Stimulated activated CD8-positive, alpha-beta memory T cell treated with anti-CD3 and anti-CD28 coated beads, Interleukin-7, amount 100 ng/mL, for 24 hours (primary cell): ENCODE results near the gene IL17RD.

Source experiments
- DNase-seq: peaks from one replicate; pipeline ENCODE4 v3.0.0-alpha.2; 2020; ENCODE audit warnings: low read depth

IL17RD gene

GRCh38 chr3:57158813-57159738 is 6.1 kb downstream of the IL17RD start:
- DNase-seq: no peak

DNA sequence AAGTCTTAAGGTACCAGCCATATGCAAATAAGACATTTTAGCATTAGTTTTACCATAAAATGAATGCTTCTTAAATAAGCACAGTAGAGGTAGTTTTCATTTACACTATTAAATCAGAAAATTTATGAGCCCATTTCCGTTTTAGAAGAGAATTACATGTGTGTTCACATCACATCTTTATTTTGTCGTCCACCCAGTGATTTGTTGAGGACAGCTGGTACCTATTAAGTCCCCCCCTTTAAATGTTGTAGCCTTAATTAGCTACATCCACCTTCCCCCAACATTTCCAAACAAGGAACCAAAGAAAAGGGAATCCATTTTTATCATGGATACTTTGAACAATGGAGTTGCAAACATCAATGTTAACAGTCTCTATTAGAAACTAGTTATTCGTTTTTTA is 6.8 kb downstream of the IL17RD start:
- DNase-seq: no peak

DNA sequence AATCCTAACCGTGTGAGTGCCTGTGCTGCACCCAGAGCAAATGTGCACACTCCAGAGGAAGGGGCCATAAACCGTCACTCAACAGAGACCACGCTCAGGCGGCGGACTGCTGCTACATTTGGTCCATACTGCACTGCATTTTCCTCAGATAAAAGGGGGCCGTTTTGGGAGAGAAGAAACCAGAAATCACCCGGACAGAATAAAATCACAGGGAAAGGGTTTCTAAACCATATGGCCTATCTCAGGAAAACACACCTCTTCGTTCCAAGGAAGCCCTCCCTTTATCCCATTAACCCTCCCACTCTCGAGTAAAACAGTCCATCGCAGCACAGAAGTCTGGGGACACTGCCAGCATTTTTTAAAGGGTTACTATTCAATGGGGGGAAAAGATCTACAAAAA is 7.6 kb downstream of the IL17RD start:
- no peak for DNase-seq

DNA sequence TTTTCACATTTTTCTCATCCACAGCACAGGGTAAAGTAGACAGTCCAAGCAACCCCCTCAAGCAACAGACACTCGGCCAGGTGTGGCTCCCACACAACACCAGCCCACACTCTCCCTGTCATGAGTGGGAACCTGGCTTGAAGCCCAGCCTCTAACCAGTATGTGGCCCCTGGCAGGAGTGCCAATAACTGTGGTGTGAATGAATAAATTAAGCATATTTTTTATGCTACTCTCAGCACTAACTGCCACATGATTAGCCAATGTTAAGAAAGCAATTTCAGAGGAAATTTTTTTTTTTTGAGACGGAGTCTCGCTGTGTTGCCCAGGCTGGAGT is 9.9 kb downstream of the IL17RD start:
- no peak for DNase-seq

GRCh38 chr3:57154470-57155309 is 10.5 kb downstream of the IL17RD start:
- no peak for DNase-seq

DNA sequence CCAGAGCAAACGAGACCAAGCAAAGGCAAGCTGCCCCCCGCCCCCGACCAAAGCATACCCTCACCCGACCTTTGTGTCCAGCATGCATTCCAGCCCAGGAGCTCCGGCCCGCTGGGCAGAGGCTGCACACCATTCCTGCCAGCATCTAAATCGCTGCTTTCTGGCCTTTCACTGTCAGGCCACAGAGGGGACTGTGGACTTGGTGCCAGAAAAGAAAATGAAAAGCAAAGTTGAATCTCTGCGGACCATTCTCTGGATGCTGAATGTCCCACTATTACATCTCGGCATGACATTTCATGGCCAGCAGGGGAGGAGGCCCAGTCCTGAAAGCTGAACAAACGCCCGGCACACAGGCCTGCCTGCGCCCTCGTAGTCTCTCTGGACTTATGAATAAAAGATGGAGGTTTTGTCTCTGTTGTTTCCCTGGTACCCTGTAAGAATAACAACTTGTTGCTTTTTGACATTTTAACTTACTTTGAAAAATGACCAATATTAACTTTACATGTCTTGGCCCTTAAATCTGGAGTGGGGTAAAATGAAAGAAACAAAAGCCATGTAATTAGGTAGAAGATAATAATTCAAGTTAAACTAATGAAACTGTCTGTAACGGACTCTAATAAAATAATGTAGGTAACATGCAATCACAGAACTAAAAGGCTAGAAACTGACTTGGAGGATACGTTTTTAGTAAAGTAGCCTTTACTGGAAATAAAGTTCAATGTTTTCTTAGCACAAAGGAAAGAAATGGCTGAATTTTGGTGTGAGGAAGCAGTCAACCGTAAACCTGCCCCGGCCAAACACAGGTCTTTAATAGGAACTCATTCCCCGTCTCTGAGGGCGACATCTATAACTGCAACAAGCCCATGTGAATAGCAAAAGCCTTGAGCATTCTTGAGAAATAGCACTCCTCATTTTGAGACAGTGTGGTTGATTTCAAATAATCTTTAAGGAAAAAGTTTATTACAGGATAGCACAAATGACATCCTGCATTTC is 12.7 kb downstream of the IL17RD start:
- DNase-seq: no peak

- DNase-seq: no peak
These were observed 13.4 kb downstream of the IL17RD start for GRCh38 chr3:57151749-57152148.

- DNase-seq: no peak
These were observed 14.1 kb downstream of the IL17RD start for GRCh38 chr3:57151021-57151449.

DNA sequence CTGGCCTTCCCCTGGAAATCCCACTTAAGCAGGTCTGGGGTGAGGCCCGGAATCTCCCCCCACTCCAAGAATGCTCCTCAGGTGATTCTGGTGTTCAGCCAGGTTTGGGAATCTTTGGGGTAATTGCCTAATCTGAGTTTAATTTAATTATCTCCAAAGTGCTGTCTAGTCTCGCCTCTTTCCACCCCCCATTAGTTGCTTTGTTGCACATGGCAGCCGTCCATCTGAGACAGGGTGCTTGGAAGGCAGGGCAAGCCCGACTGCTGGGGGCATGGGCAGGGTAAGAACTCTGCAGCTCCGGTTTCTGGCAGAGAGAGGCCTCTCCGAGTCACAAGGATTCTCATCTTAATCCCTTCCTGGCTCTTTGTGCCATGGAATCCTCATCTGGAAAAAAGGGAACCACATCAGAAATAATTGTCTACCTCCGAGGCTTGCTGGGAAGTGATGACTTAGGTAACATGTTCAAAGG is 15.0 kb downstream of the IL17RD start:
- no peak for DNase-seq

- DNase-seq: no peak
These were observed 18.1 kb downstream of the IL17RD start for GRCh38 chr3:57147071-57147470.

- no peak for DNase-seq
These were observed 19.3 kb downstream of the IL17RD start for GRCh38 chr3:57145852-57146251.

GRCh38 chr3:57144952-57145351 is 20.2 kb downstream of the IL17RD start:
- DNase-seq: no peak

DNA sequence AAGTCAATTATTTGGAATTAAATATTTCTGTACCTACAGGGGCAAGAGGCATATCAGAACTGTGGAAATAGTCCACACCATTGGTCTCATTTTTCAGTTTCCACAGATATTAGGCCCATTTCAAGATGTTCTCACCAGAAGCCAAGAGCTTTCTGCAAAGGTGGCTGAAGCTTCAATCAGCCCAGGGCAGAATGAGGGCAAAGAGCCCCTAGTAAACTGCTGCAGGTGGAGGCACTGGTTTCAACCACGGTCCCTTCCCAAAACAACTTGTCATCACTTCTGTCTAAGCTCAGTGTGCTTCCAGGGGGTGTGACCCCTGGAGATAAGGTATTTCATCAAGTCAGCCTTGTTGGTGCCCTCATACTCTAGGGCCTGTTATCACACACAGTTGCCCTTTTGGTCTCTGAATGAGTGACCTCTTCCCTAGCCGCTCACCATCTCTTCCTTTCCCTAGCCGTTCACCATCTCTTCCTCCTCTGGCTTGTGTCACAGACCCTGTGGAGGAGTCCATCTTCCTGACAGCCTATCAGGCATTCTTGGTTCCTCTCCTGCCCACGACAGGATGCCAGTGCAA is 21.2 kb downstream of the IL17RD start:
- no peak for DNase-seq

- no peak for DNase-seq
These were observed 22.8 kb downstream of the IL17RD start for GRCh38 chr3:57142411-57142723.

DNA sequence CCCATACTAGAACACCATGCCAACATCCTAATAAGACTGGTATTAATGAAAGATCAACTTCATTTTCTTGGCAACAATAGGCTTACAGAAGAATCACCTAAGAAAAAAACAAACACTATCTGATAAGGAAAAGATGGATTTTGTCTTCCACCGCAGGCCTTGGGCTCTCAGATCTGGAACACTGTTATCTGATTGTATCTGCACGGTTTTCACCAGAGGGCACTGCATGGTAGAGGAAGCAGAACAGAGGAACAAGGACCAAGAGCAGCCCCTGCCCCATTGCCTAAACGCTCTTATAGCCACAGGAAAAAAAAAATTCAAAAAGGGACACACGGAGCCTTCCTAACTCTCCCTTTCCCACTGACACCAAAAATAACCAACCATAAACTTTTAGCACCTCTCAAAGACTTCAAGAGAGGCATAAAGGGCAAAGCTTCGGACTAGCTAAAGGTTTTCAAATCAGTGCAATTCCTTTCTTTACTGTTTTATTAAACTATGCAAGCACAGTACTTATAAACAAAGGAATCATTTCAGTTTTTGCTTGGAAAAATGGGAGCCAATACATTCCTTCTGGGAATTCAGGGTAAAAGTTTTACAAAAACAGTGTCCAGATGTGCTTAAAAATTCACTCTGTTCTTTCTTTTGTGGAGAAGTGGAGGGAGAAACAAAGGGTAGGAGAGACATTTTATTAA is 23.3 kb downstream of the IL17RD start:
- no peak for DNase-seq

- DNase-seq: no peak
These were observed 24.3 kb downstream of the IL17RD start for GRCh38 chr3:57140894-57141293.

DNA sequence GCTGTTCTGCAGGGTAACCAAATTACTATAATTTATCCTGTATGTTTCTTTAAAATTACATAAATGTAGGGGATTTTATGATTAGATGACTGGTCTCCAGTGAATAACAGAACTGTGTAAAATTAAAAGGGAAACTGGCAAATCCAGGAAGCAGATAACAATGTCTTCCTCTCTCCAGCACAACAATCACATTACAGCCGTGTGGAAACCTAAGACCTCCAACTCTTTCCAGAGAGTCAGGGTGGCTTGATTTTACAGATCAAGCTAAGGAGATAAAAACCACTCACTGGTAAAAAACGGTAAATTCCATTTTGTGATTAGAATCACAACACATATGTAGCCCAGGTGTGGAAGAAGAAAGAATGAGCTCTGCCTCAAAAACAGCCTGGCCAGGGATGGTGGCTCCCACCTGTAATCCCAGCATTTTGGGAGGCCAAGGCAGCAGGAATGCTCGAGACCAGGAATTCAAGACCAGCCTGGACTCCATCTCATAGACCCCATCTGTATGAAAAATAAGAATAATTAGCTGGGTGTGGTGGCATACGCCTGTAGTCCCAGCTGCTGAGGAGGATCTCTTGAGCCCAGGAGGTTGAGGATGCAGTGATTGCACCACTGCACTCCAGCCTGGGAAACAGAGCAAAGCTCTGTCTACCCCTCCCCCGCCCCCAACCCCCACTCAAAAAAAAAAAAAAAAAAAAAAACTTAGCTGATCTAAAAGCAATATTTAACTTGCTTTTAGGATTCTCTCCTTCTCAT is 29.0 kb downstream of the IL17RD start:
- no peak for DNase-seq

GRCh38 chr3:57133157-57133556 is 32.0 kb downstream of the IL17RD start:
- DNase-seq: no peak

- no peak for DNase-seq
These were observed 32.5 kb downstream of the IL17RD start for GRCh38 chr3:57132674-57133073.

DNA sequence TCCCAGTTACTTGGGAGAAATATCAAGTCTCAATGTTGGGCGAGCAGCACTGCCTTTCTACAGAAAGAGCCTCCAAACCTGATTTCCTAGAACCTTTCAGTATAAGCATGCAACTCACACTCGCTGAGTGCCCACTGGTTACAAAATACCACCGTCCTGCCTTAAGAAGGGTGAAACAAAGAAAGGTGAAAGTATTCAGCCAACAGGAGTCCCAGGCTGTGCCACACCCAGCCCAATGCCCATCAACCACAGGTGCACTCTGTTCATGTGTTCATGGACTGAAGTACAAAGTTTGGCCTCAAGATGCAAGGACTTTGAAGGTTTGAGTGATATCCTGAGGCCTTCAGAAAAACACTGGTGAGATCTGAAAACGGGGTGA is 34.0 kb downstream of the IL17RD start:
- no peak for DNase-seq
